ENCODE data around the gene CLEC9A. TPM values are rescaled to one million over a fixed set of nuclear protein-coding genes. Genes with fewer than 3 reads are reported as not detected.

CLEC9A gene
- total RNA-seq, 1 donor from 2014 or later, result not detected

DNA sequence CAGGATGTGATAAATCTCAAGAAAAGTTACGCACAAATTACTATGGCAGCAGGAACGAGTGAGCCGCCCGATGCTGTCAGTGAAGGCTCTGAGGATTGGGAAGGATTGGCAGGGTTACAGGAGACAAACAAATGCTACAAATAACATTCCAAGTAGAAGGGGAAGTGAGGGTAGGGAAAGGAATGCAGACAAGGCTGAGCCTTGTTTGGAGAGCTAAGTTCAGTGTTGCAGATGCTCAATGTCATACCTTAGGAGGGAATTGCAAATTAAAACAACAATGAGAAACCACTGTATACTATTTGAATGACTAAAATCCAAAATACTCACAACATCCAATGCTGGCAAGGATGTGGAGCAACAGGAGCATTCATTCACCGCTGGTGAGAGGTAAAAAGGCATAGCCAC, 1.3 kb downstream of the CLEC9A start:
- TF ChIP-seq, protein P1, sequence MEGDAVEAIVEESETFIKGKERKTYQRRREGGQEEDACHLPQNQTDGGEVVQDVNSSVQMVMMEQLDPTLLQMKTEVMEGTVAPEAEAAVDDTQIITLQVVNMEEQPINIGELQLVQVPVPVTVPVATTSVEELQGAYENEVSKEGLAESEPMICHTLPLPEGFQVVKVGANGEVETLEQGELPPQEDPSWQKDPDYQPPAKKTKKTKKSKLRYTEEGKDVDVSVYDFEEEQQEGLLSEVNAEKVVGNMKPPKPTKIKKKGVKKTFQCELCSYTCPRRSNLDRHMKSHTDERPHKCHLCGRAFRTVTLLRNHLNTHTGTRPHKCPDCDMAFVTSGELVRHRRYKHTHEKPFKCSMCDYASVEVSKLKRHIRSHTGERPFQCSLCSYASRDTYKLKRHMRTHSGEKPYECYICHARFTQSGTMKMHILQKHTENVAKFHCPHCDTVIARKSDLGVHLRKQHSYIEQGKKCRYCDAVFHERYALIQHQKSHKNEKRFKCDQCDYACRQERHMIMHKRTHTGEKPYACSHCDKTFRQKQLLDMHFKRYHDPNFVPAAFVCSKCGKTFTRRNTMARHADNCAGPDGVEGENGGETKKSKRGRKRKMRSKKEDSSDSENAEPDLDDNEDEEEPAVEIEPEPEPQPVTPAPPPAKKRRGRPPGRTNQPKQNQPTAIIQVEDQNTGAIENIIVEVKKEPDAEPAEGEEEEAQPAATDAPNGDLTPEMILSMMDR (IDR thresholded peaks at IDR 0.05; ENCODE audit: insufficient read depth, low read depth, low read length), result no peak
- TF ChIP-seq EZH2 (IDR thresholded peaks at IDR 0.05; ENCODE audit: insufficient read depth, low read length), result no peak
- Mint-ChIP-seq H3K4me1 (ENCODE audit: low read depth, unreplicated experiment) (peaks cover 9% of the 10 kb centered on the region), H3K36me3 (ENCODE audit: low read depth, unreplicated experiment) (no peaks in the 10 kb centered on the region), H3K27ac (ENCODE audit: unreplicated experiment) (peak overlapping the region; percentile 88), H3K4me3 (ENCODE audit: unreplicated experiment) (no peak overlapping the region), H3K9me3 (ENCODE audit: unreplicated experiment) (peaks cover 2% of the 10 kb centered on the region), H3K27me3 (ENCODE audit: low read depth, unreplicated experiment) (no peaks in the 10 kb centered on the region)
- no peak overlapping the region for H2AFZ ChIP-seq (ENCODE audit: low read depth, low read length)
- no peaks in the 10 kb centered on the region for H4K20me1 ChIP-seq (ENCODE audit: insufficient read depth, low read length)
- H3K27ac ChIP-seq (ENCODE audit: low read depth, low read length), result peak overlapping the region; percentile 75
- H3K27me3 ChIP-seq (ENCODE audit: insufficient read depth, low read length), result no peaks in the 10 kb centered on the region
- no peaks in the 10 kb centered on the region for H3K79me2 ChIP-seq (ENCODE audit: insufficient read depth, low read length)
- peaks cover 6% of the 10 kb centered on the region for H3K4me1 ChIP-seq (ENCODE audit: insufficient read depth, low read length)
- peak; percentile 73 for FAIRE-seq
- H3K4me3 ChIP-seq (ENCODE audit: insufficient read depth, low read depth, low read length), result no peak overlapping the region
- H3K9me3 ChIP-seq (ENCODE audit: insufficient read depth, low read depth, low read length), result no peaks in the 10 kb centered on the region
- DNase-seq (ENCODE audit: low read depth), result peak; percentile 82
- peak overlapping the region; percentile 37 for H3K9ac ChIP-seq (ENCODE audit: low read length)
- H3K36me3 ChIP-seq (ENCODE audit: insufficient read depth, low read length), result no peaks in the 10 kb centered on the region
- H3K4me2 ChIP-seq (ENCODE audit: low read length), result peak overlapping the region; percentile 67

DNA sequence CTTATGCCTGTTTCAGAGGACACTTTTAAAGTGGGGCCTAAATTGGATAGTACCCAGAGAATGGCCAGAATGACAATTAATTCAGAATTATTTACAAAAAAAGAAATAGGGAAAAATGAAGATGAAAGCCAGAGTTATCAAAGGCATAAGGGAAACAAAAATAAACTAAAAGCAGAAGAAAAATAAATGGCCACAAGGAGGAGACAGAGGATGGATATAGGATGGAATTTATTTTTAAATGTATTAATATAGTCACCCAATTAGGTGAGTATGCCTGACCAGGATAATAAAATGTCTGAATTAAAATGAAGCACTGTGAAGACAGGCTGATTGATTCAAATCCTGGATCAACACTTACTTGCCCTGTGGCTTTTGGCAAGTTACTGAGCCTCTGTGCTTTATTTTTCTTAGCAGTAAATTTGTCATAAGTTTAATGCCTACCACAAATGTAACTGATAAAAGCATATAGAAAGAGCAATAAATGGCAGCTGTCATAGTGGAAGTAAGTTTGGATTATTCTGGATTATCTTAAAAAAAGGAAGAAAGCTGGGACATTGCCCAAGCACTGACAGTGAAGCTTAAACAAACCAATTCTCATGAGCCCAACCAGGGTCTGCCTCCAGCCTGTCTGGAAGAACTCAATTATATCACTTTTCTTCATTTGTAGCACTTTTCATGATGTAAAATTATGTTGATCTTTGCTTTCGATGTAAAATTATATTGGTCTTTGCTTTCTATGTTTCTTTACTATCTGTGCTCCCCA, 3.5 kb downstream of the CLEC9A start:
- FAIRE-seq, result peak; percentile 50
- Mint-ChIP-seq H3K4me1 (ENCODE audit: low read depth, unreplicated experiment) (peaks cover 9% of the 10 kb centered on the region), H3K9me3 (ENCODE audit: unreplicated experiment) (peaks cover 2% of the 10 kb centered on the region), H3K27me3 (ENCODE audit: low read depth, unreplicated experiment) (no peaks in the 10 kb centered on the region), H3K36me3 (ENCODE audit: low read depth, unreplicated experiment) (no peaks in the 10 kb centered on the region), H3K27ac (ENCODE audit: unreplicated experiment) (no peak overlapping the region), H3K4me3 (ENCODE audit: unreplicated experiment) (no peak overlapping the region)
- Histone ChIP-seq H3K9me3 (ENCODE audit: insufficient read depth, low read depth, low read length) (no peaks in the 10 kb centered on the region), H3K4me1 (ENCODE audit: insufficient read depth, low read length) (peaks cover 6% of the 10 kb centered on the region), H3K79me2 (ENCODE audit: insufficient read depth, low read length) (no peaks in the 10 kb centered on the region), H3K36me3 (ENCODE audit: insufficient read depth, low read length) (no peaks in the 10 kb centered on the region), H4K20me1 (ENCODE audit: insufficient read depth, low read length) (no peaks in the 10 kb centered on the region), H3K27me3 (ENCODE audit: insufficient read depth, low read length) (no peaks in the 10 kb centered on the region), H3K9ac (ENCODE audit: low read length) (no peak overlapping the region), H3K27ac (ENCODE audit: low read depth, low read length) (no peak overlapping the region), H3K4me2 (ENCODE audit: low read length) (no peak overlapping the region), H2AFZ (ENCODE audit: low read depth, low read length) (no peak overlapping the region), H3K4me3 (ENCODE audit: insufficient read depth, low read depth, low read length) (no peak overlapping the region)
- TF ChIP-seq, protein P1 (IDR thresholded peaks at IDR 0.05; ENCODE audit: insufficient read depth, low read depth, low read length), result peak; percentile 23
- TF ChIP-seq EZH2 (IDR thresholded peaks at IDR 0.05; ENCODE audit: insufficient read depth, low read length), result no peak
- no peak for DNase-seq (ENCODE audit: low read depth)

- no peaks in the 10 kb centered on the region for H4K20me1 ChIP-seq (ENCODE audit: insufficient read depth, low read length)
- no peaks in the 10 kb centered on the region for H3K9me3 ChIP-seq (ENCODE audit: insufficient read depth, low read depth, low read length)
- H3K27ac ChIP-seq (ENCODE audit: low read depth, low read length), result no peak overlapping the region
- no peaks in the 10 kb centered on the region for H3K4me1 Mint-ChIP-seq (ENCODE audit: low read depth, unreplicated experiment)
- H3K27ac Mint-ChIP-seq (ENCODE audit: unreplicated experiment), result no peak overlapping the region
- FAIRE-seq, result no peak
- H3K4me3 Mint-ChIP-seq (ENCODE audit: unreplicated experiment), result no peak overlapping the region
- H3K9me3 Mint-ChIP-seq (ENCODE audit: unreplicated experiment), result no peaks in the 10 kb centered on the region
- no peaks in the 10 kb centered on the region for H3K36me3 Mint-ChIP-seq (ENCODE audit: low read depth, unreplicated experiment)
- H2AFZ ChIP-seq (ENCODE audit: low read depth, low read length), result no peak overlapping the region
- H3K4me2 ChIP-seq (ENCODE audit: low read length), result no peak overlapping the region
- no peak overlapping the region for H3K4me3 ChIP-seq (ENCODE audit: insufficient read depth, low read depth, low read length)
- H3K4me1 ChIP-seq (ENCODE audit: insufficient read depth, low read length), result no peaks in the 10 kb centered on the region
- no peak overlapping the region for H3K9ac ChIP-seq (ENCODE audit: low read length)
- peaks cover 2% of the 10 kb centered on the region for H3K27me3 ChIP-seq (ENCODE audit: insufficient read depth, low read length)
- no peaks in the 10 kb centered on the region for H3K36me3 ChIP-seq (ENCODE audit: insufficient read depth, low read length)
- no peak for TF ChIP-seq EZH2 (IDR thresholded peaks at IDR 0.05; ENCODE audit: insufficient read depth, low read length)
- TF ChIP-seq, protein P1 (IDR thresholded peaks at IDR 0.05; ENCODE audit: insufficient read depth, low read depth, low read length), result no peak
- DNase-seq (ENCODE audit: low read depth), result no peak
- no peaks in the 10 kb centered on the region for H3K79me2 ChIP-seq (ENCODE audit: insufficient read depth, low read length)
- no peaks in the 10 kb centered on the region for H3K27me3 Mint-ChIP-seq (ENCODE audit: low read depth, unreplicated experiment)
Observed at GRCh38 chr12:10042167-10042566, 11.7 kb downstream of the CLEC9A start.

Data from astrocyte (in vitro differentiated cells and primary cell).